CD4-positive, alpha-beta T cell treated with Interferon gamma for 1 hour (primary cell): ENCODE results near the gene SLC66A1.

Source experiments
- DNase-seq: peaks from one replicate; pipeline ENCODE4 v3.0.0-alpha.2; 2020

The SLC66A1 gene

GRCh38 chr1:19365721-19366120, 53.6 kb downstream of the SLC66A1 start:
- DNase-seq = no peak

GRCh38 chr1:19366599-19367536, 54.7 kb downstream of the SLC66A1 start:
- DNase-seq = no peak

GRCh38 chr1:19367584-19368041, 55.5 kb downstream of the SLC66A1 start:
- DNase-seq = no peak

- no peak for DNase-seq
Measured at GRCh38 chr1:19368050-19368449, 55.9 kb downstream of the SLC66A1 start.

GRCh38 chr1:19368964-19369363, 56.8 kb downstream of the SLC66A1 start:
- no peak for DNase-seq

- DNase-seq = no peak
Measured at GRCh38 chr1:19369396-19370090, 57.4 kb downstream of the SLC66A1 start.

GRCh38 chr1:19370453-19371170, 58.5 kb downstream of the SLC66A1 start:
- no peak for DNase-seq

- DNase-seq = no peak
Measured at GRCh38 chr1:19371226-19372135, 59.4 kb downstream of the SLC66A1 start.

- DNase-seq = no peak
Measured at GRCh38 chr1:19372136-19372514, 60.0 kb downstream of the SLC66A1 start.

GRCh38 chr1:19372602-19373001, 60.5 kb downstream of the SLC66A1 start:
- no peak for DNase-seq

- DNase-seq = no peak
Measured at GRCh38 chr1:19373211-19374082, 61.3 kb downstream of the SLC66A1 start.

- no peak for DNase-seq
Measured at GRCh38 chr1:19374083-19374801, 62.1 kb downstream of the SLC66A1 start.

GRCh38 chr1:19374926-19375325, 62.8 kb downstream of the SLC66A1 start:
- DNase-seq = no peak

GRCh38 chr1:19375631-19376400, 63.7 kb downstream of the SLC66A1 start:
- no peak for DNase-seq

- DNase-seq = no peak
Measured at GRCh38 chr1:19376428-19377372, 64.6 kb downstream of the SLC66A1 start.

GRCh38 chr1:19377812-19378718, 65.9 kb downstream of the SLC66A1 start:
- DNase-seq = no peak
